Hepatocyte (in vitro differentiated cells): ENCODE data around the gene POLR2H.

Experiments
- EZH2 ChIP-seq: fragments of 200-600 bp; sonication (generic); IDR thresholded peaks from 2 replicates; pipeline ENCODE4 v1.6.1; 2016; ENCODE audit warnings: antibody characterized with exemption, mild to moderate bottlenecking, borderline replicate concordance
- EZH2phosphoT487 ChIP-seq: fragments of 200-600 bp; sonication (generic); IDR thresholded peaks from one replicate; pipeline ENCODE4 v1.6.1; 2018; ENCODE audit warnings: antibody characterized with exemption, mild to moderate bottlenecking, low read depth, moderate library complexity; ENCODE audit not compliant: unreplicated experiment, severe bottlenecking
- TF ChIP-seq, protein P1 (sequence below): fragments of 200-600 bp; sonication (generic); IDR thresholded peaks from 2 replicates; pipeline ENCODE4 v1.5.1; 2016; ENCODE audit warnings: antibody characterized with exemption, mild to moderate bottlenecking; ENCODE audit not compliant: poor library complexity

DNA sequence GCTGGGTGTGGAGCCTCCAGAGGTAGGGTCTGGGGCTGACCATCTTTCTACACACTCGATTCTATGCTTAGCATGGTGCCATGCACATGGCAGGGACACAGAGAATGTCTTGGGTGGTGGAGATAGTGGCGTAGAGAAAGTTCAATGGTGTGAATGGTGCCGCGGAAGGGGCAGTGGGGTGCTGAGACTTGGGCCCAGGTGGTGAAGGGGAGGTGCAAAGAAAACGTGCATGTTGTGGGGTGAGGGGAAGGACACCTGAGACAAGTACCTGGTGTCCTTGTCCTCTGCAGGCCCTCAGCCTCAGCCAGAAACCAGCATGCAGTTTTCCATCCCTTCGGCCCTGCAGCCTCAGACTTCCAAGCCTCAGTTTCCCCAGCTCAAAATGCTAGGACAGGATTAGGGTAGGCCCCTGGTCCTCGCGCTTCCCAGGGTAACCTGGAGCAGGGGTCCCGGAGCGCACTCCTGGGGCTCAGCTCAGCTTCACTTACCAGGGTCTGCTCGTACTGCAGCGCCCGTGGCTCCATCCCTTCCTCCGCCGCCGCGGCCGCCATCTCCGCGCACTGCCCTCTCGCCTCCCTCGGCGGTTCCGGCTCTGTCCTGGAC, 480 bp upstream of the POLR2H start:
- TF ChIP-seq, protein P1, sequence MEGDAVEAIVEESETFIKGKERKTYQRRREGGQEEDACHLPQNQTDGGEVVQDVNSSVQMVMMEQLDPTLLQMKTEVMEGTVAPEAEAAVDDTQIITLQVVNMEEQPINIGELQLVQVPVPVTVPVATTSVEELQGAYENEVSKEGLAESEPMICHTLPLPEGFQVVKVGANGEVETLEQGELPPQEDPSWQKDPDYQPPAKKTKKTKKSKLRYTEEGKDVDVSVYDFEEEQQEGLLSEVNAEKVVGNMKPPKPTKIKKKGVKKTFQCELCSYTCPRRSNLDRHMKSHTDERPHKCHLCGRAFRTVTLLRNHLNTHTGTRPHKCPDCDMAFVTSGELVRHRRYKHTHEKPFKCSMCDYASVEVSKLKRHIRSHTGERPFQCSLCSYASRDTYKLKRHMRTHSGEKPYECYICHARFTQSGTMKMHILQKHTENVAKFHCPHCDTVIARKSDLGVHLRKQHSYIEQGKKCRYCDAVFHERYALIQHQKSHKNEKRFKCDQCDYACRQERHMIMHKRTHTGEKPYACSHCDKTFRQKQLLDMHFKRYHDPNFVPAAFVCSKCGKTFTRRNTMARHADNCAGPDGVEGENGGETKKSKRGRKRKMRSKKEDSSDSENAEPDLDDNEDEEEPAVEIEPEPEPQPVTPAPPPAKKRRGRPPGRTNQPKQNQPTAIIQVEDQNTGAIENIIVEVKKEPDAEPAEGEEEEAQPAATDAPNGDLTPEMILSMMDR: no peak
- TF ChIP-seq EZH2 (no peak), EZH2phosphoT487 (no peak)
